CD4-positive, alpha-beta memory T cell (primary cell): ENCODE measurements around the gene PDIA2. TPM values are rescaled to one million over a fixed set of nuclear protein-coding genes. Genes with fewer than 3 reads are reported as not detected.
A peak's percentile ranks its signal among the peaks of the same experiment; 100 is the strongest.
"Not testable (repeated sequence)": the region's sequence is repeated elsewhere in the genome, so short reads cannot be mapped to it uniquely, and the experiment has no call there.

Experiments used
- CTCF ChIA-PET: fragments of 350-600 bp; sonication (Branson Sonifier 250); formaldehyde crosslinking; loops from one replicate; lab custom pipeline; 2021; ENCODE audit warnings: inconsistent platforms; ENCODE audit not compliant: partially characterized antibody; lab: Charles Lee
- POLR2A ChIA-PET: fragments of 350-600 bp; sonication (Branson Sonifier 250); formaldehyde crosslinking; loops from one replicate; lab custom pipeline; 2021; ENCODE audit not compliant: partially characterized antibody; lab: Charles Lee
- DNase-seq, 5 donors: peaks; one replicate each; pipeline versions ENCODE4 v3.0.0 to v3.0.0-alpha.2; 2020 to 2022; ENCODE audit warnings: mixed read lengths in 1 of 5
- H3K27ac ChIP-seq: one replicate; pipeline ENCODE4 v1.7.0; 2013; ENCODE audit warnings: low read depth, low read length
- H3K27me3 ChIP-seq: 2 replicates; pipeline ENCODE4 v1.7.0; 2013; ENCODE audit warnings: mild to moderate bottlenecking, low read length, moderate library complexity; ENCODE audit not compliant: insufficient read depth
- H3K36me3 ChIP-seq: 2 replicates; pipeline ENCODE4 v1.7.0; 2013; ENCODE audit warnings: mild to moderate bottlenecking, low read length, moderate library complexity; ENCODE audit not compliant: insufficient read depth
- H3K4me1 ChIP-seq: 2 replicates; pipeline ENCODE4 v1.7.0; 2013; ENCODE audit warnings: mild to moderate bottlenecking, low read length, moderate library complexity; ENCODE audit not compliant: insufficient read depth
- H3K4me3 ChIP-seq, 2 donors: one replicate each; pipeline ENCODE4 v1.7.0; 2013; ENCODE audit warnings: low read length in 2 of 2, mild to moderate bottlenecking in 1 of 2
- H3K9me3 ChIP-seq, 2 donors: one replicate each; pipeline ENCODE4 v1.7.0; 2013; ENCODE audit warnings: low read length in 2 of 2, control low read depth in 1 of 2; ENCODE audit not compliant: control insufficient read depth in 1 of 2
- H3K27ac Mint-ChIP-seq, 7 donors: one replicate each; pipeline ENCODE4 v1.8.0; 2020 to 2021; ENCODE audit warnings: mixed read lengths in 7 of 7, mild to moderate bottlenecking in 6 of 7, inconsistent platforms in 3 of 7, moderate library complexity in 3 of 7
- H3K27me3 Mint-ChIP-seq, 2 donors: one replicate each; pipeline ENCODE4 v1.8.0; 2020 to 2021; ENCODE audit warnings: mixed read lengths in 2 of 2
- H3K36me3 Mint-ChIP-seq, 2 donors: one replicate each; pipeline ENCODE4 v1.8.0; 2020 to 2021; ENCODE audit warnings: mixed read lengths in 2 of 2, inconsistent platforms in 1 of 2, mild to moderate bottlenecking in 1 of 2
- H3K4me1 Mint-ChIP-seq, 4 donors: one replicate each; pipeline ENCODE4 v1.8.0; 2020 to 2021; ENCODE audit warnings: mixed read lengths in 4 of 4, mild to moderate bottlenecking in 1 of 4
- H3K4me3 Mint-ChIP-seq, 8 donors: one replicate each; pipeline ENCODE4 v1.8.0; 2020 to 2021; ENCODE audit warnings: mixed read lengths in 8 of 8, mild to moderate bottlenecking in 7 of 8, moderate library complexity in 6 of 8, inconsistent platforms in 3 of 8
- H3K9me3 Mint-ChIP-seq, 8 donors: one replicate each; pipeline ENCODE4 v1.8.0; 2020 to 2021; ENCODE audit warnings: mixed read lengths in 8 of 8, mild to moderate bottlenecking in 5 of 8, inconsistent platforms in 3 of 8, moderate library complexity in 1 of 8
- intact Hi-C: fragments of 100-400 bp; cut with micrococcal nuclease; formaldehyde crosslinking; loops from one replicate; pipeline ENCODE4 v1.15.1; 2023
- polyA plus RNA-seq, 2 donors: library from polyadenylated mRNA; unstranded; fragments of 300-500 nt; fragmentation: Illumina TruSeq; gene quantifications; one replicate each; pipeline ENCODE4 v1.2.3, GENCODE V29; 2021
- total RNA-seq, 2 experiments: library from RNA; stranded (reverse); gene quantifications; one replicate each; pipeline ENCODE4 v1.2.3, GENCODE V29; 2021

PDIA2 gene
- total and polyA plus RNA-seq, 4 experiments from 2014 or later = not detected

DNA sequence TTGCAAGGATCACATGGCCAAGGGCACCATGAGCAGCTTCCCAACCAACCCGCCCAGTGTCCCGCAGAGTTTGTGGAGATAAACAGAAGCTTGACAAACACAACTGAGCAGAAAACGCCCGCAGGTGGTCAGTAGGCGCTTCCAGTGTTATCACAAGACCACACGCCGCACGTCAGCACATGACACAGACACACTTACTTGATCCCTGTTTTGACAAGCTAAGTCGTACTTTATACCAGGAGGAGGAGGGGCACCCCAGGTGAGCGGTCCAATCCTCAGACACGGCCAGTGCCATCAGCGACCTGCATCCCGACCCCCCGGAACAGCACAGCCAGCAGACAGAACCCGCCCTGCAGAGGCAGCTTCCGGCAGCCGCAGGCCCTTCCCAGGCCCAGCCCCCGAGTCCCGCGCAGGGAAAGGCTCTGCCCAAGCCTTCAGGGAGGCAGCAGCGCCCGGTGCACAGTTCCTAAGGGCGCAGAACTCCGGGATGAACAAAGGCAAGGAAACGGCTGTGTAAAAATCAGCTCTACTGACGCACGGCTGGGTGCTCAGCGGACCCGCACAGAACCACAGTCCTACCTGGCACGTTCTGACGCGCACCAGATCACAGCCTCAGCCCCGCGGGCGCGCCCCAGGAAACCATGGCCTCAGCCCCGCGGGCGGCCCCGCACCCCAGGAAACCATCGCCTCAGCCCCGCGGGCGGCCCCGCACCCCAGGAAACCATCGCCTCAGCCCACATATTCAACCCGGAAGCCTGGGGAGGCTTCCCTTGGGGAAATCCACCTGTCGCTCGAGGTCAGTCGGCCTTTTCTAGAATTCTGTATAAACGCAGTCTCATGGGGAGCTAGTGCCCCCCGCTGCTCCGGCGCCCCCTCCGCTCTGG is 41.7 kb downstream of the PDIA2 start:
- H3K4me1 Mint-ChIP-seq = peaks cover 40 to 77% (median 50%) of the 10 kb centered on the region in 4 donors
- H3K4me1 ChIP-seq = peaks cover 75% of the 10 kb centered on the region
- intact Hi-C loops = loop anchor here (2.0 kb wide), 1 partner anchor 28 kb away; the partner anchor contains the start of gene AXIN1

DNA sequence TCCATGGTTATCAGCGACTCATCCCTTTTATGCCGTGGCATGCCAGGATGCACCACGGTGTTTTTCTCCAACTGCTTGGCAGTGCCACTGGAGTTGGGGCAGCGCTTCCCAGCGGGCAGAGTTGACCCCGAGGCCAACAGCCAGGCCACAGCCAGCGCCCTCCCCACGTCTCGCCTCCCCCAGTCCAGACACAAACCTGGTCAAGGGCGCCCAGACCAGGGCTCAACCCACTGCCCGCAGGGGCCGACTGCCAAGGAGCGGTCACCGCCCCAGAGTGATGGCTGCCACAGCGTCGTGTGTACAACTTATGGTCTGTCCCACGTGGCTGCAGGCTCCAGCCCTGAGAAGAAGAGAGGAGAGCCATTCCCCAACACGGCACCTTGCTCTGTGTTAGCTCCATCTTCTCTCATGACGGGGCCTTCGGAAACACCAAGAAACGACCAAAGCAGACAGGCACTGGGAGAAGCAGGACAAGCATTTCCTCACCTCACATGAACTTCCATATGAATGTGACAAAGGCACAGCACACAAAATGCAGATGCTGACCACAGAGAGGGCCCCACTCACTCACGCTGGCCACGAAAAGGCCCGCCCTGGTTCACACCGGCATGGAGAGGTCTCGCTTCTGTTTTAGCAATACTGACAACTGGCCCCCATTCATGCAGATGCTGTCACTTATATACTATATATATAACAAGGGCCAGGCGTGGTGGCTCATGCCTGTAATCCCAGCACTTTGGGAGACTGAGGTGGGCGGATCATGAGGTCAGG is 42.6 kb downstream of the PDIA2 start:
- POLR2A ChIA-PET = interaction anchor here (0.6 to 2.0 kb wide), 5 partner anchors 11 to 98 kb away, joined by 3 to 19 read pairs (median 4); partner anchors contain the start of gene FAM234A
- Mint-ChIP-seq H3K9me3 (peaks cover 0 to 5% (median 0%) of the 10 kb centered on the region in 8 donors), H3K27ac (peak overlapping the region; percentile 94 to 99 (median 97)), H3K4me1 (peaks cover 36 to 77% (median 49%) of the 10 kb centered on the region in 4 donors), H3K4me3 (peak overlapping the region; percentile 69 to 85 (median 80)), H3K36me3 (peaks cover 4 to 10% of the 10 kb centered on the region in 2 donors), H3K27me3 (no peaks in the 10 kb centered on the region)
- intact Hi-C loops = loop anchor here (2.0 kb wide), 1 partner anchor 27 kb away; the partner anchor contains the start of gene AXIN1
- H3K27ac ChIP-seq = peak overlapping the region; percentile 52
- H3K27me3 ChIP-seq = no peaks in the 10 kb centered on the region
- CTCF ChIA-PET = interaction anchor here (1.0 to 1.3 kb wide), 3 partner anchors 17 to 144 kb away, joined by 3 to 5 read pairs (median 3); partner anchors contain the start of gene FAM234A
- peaks cover 5% of the 10 kb centered on the region for H3K36me3 ChIP-seq
- peak overlapping the region; percentile 14 to 60 for H3K4me3 ChIP-seq
- H3K9me3 ChIP-seq = no peaks in the 10 kb centered on the region
- peaks cover 72% of the 10 kb centered on the region for H3K4me1 ChIP-seq
- peak in 1 of 5 donors; percentile 19 for DNase-seq

More for the DNA sequence above, 41.7 kb downstream of the PDIA2 start:
- ChIA-PET POLR2A (interaction anchor here (0.6 to 2.0 kb wide), 6 partner anchors 10 to 97 kb away, joined by 3 to 19 read pairs (median 4); partner anchors contain the start of gene FAM234A), CTCF (interaction anchor here (1.0 to 1.3 kb wide), 3 partner anchors 16 to 143 kb away, joined by 3 to 5 read pairs (median 3); partner anchors contain the start of gene FAM234A)
- Histone ChIP-seq H3K4me3 (peak overlapping the region; percentile 22 to 60), H3K27ac (peak overlapping the region; percentile 62), H3K9me3 (no peaks in the 10 kb centered on the region), H3K36me3 (no peaks in the 10 kb centered on the region), H3K27me3 (no peaks in the 10 kb centered on the region)
- Mint-ChIP-seq H3K4me3 (peak overlapping the region; percentile 69 to 85 (median 80)), H3K9me3 (peaks cover 0 to 5% (median 0%) of the 10 kb centered on the region in 8 donors), H3K27ac (peak overlapping the region; percentile 94 to 99 (median 97)), H3K36me3 (peaks cover 4 to 11% of the 10 kb centered on the region in 2 donors), H3K27me3 (no peaks in the 10 kb centered on the region)
- DNase-seq = peak; percentile 88 to 93 (median 90)

DNA sequence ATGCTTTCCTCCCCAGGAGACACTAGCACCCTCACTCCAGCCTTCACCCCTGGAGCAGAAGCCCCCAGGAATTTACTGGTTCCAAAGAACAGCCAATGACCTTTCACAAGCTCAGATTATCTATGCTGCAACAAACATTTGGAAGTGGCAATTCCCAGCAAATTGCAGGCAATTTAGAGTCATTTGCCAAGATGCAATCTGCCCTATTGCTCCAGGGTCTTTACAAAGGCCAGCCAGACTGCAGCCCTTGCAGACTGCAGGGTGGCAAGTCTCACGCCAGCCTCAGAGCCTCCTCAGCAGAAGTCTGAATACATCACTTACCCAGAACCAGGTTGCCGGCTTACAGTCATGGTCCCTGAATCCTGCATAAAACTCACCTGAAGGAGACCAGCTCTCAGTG is 47.8 kb downstream of the PDIA2 start:
- POLR2A ChIA-PET = no interaction called here
- Mint-ChIP-seq H3K4me1 (peaks cover 40 to 76% (median 52%) of the 10 kb centered on the region in 4 donors), H3K27me3 (no peaks in the 10 kb centered on the region), H3K36me3 (peaks cover 6 to 10% of the 10 kb centered on the region in 2 donors), H3K4me3 (no peak overlapping the region), H3K9me3 (no peaks in the 10 kb centered on the region), H3K27ac (peak overlapping the region in 4 of 7 donors; percentile 25 to 46 (median 33))
- peaks cover 69% of the 10 kb centered on the region for H3K4me1 ChIP-seq
- intact Hi-C loops = no loop called here
- H3K9me3 ChIP-seq = no peaks in the 10 kb centered on the region
- no peaks in the 10 kb centered on the region for H3K27me3 ChIP-seq
- no peak overlapping the region for H3K27ac ChIP-seq
- peaks cover 5% of the 10 kb centered on the region for H3K36me3 ChIP-seq
- H3K4me3 ChIP-seq = no peak overlapping the region
- no peak for DNase-seq
- CTCF ChIA-PET = no interaction called here

DNA sequence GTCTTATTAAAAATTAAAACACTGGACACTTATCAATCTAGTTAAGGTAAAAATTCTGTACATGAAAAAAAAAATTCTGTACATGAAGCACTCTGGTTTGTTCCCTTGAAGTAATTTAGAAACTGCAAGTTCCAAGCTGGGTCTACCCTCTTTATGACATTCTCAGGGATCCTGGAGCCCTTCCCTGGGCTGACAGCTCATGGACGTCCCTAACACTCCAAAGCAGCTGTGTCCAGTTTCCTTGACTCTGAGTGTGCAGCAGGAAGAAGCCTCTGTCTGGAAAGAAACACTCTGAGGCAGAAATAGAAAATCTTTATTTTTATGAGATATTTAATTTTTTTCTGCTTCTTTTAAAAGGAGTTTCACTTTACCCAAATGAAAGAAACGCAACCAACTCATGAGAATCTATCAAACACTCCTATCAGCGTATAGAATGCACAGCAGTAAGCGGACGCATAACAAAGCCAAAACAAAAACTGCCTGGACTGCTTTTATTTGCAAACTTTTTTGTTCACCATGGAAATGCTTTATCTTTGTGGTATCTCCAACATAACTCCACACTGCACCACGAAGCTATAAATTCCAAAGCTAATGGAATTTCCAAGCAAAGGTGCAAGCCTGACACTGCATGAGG is 48.3 kb downstream of the PDIA2 start:
- H3K27ac ChIP-seq, POLR2A ChIA-PET, H3K9me3 ChIP-seq, H3K27ac Mint-ChIP-seq, intact Hi-C loops, H3K36me3 ChIP-seq, CTCF ChIA-PET, H3K4me3 ChIP-seq, DNase-seq, H3K27me3 ChIP-seq, H3K27me3 Mint-ChIP-seq, H3K9me3 Mint-ChIP-seq: not testable (repeated sequence)
- Mint-ChIP-seq H3K4me1 (peaks cover 43 to 78% (median 53%) of the 10 kb centered on the region in 4 donors), H3K4me3 (peak overlapping the region in 1 of 8 donors; percentile 40), H3K36me3 (peaks cover 6 to 10% of the 10 kb centered on the region in 2 donors)
- H3K4me1 ChIP-seq = peaks cover 66% of the 10 kb centered on the region

DNA sequence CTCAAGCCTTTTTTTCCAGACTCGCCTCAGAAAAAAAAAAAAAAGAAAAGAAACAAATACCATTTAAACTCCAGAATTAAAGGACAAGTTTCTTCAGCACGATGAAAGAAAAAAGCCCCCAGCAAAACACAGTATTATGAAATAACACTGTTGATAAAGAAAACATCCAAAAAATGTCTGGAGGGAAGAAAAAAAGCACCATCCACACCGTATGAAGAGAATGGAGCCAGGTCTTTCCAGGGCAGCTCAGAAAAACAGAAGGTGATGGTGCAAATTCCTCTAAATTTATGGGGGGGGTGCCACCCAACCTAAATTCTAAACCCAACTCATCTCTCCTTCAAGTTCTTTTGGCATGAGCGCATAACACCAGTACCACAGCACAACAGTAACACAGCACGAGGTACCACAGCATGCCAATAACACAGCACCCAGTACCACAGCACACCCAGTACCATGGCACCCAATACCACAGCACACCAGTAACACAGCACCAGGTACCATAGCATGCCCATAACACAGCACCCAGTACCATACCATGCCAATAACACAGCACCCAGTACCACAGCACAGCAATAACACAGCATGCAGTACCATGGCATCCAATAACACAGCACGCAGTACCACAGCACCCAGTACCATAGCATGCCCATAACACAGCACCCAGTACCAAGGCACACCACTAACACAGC is 50.6 kb downstream of the PDIA2 start:
- peaks cover 58% of the 10 kb centered on the region for H3K4me1 ChIP-seq
- no peak for DNase-seq
- POLR2A ChIA-PET = no interaction called here
- H3K9me3 ChIP-seq = no peaks in the 10 kb centered on the region
- CTCF ChIA-PET = interaction anchor here (1.0 kb wide), 1 partner anchor 17 kb away, joined by 3 read pairs; no protein-coding TSS in a partner anchor
- peak overlapping the region in 2 of 8 donors; percentile 23 to 52 for H3K4me3 Mint-ChIP-seq
- H3K4me3 ChIP-seq = no peak overlapping the region
- H3K27me3 Mint-ChIP-seq = no peaks in the 10 kb centered on the region
- intact Hi-C loops = no loop called here
- no peak overlapping the region for H3K27ac Mint-ChIP-seq
- peaks cover 37 to 69% (median 47%) of the 10 kb centered on the region in 4 donors for H3K4me1 Mint-ChIP-seq
- peaks cover 5% of the 10 kb centered on the region for H3K36me3 ChIP-seq
- no peaks in the 10 kb centered on the region for H3K27me3 ChIP-seq
- H3K9me3 Mint-ChIP-seq = no peaks in the 10 kb centered on the region
- no peak overlapping the region for H3K27ac ChIP-seq
- H3K36me3 Mint-ChIP-seq = peaks cover 6 to 8% of the 10 kb centered on the region in 2 donors

DNA sequence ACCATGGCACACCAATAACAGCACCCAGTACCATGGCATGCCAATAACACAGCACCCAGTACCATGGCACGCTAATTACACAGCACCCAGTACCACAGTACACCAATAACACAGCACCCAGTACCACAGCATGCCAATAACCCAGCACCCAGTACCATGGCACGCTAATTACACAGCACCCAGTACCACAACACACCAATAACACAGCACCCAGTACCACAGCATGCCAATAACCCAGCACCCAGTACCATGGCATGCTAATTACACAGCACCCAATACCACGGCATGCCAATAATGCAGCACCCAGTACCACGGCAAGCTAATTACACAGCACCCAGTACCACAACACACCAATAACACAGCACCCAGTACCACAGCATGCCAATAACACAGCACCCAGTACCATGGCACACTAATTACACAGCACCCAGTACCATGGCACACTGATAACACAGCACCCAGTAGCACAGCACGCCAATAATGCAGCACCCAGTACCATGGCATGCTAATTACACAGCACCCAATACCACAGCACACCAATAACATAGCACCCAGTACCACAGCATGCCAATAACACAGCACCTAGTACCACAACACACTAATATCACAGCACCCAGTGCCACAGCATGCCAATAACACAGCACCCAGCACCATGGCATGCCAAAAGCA is 51.3 kb downstream of the PDIA2 start:
- H3K4me3 ChIP-seq, intact Hi-C loops, H3K9me3 Mint-ChIP-seq, POLR2A ChIA-PET, DNase-seq, H3K27me3 ChIP-seq, H3K36me3 Mint-ChIP-seq, H3K9me3 ChIP-seq, H3K27me3 Mint-ChIP-seq, H3K27ac ChIP-seq, CTCF ChIA-PET, H3K36me3 ChIP-seq: not testable (repeated sequence)
- peak overlapping the region in 3 of 7 donors; percentile 6 to 38 (median 36) for H3K27ac Mint-ChIP-seq
- peak overlapping the region in 4 of 8 donors; percentile 10 to 67 (median 22) for H3K4me3 Mint-ChIP-seq
- peaks cover 52% of the 10 kb centered on the region for H3K4me1 ChIP-seq
- peaks cover 39 to 69% (median 50%) of the 10 kb centered on the region in 4 donors for H3K4me1 Mint-ChIP-seq
